Ureter (tissue), 1 donor: ENCODE measurements around the gene SLC22A4. TPM values are rescaled to one million over a fixed set of nuclear protein-coding genes. Genes with fewer than 3 reads are reported as not detected.

Experiments
- DNase-seq: peaks from one replicate; pipeline ENCODE4 v3.0.0-alpha.2; 2020; ENCODE audit warnings: low spot score
- total RNA-seq: library from RNA; stranded (reverse); gene quantifications from one replicate; pipeline ENCODE4 v1.2.4, GENCODE V29; 2023
- donor health status: DM: yes; HTN: yes; CAD: no.

SLC22A4 gene
- total RNA-seq, result 3.1 TPM

DNA sequence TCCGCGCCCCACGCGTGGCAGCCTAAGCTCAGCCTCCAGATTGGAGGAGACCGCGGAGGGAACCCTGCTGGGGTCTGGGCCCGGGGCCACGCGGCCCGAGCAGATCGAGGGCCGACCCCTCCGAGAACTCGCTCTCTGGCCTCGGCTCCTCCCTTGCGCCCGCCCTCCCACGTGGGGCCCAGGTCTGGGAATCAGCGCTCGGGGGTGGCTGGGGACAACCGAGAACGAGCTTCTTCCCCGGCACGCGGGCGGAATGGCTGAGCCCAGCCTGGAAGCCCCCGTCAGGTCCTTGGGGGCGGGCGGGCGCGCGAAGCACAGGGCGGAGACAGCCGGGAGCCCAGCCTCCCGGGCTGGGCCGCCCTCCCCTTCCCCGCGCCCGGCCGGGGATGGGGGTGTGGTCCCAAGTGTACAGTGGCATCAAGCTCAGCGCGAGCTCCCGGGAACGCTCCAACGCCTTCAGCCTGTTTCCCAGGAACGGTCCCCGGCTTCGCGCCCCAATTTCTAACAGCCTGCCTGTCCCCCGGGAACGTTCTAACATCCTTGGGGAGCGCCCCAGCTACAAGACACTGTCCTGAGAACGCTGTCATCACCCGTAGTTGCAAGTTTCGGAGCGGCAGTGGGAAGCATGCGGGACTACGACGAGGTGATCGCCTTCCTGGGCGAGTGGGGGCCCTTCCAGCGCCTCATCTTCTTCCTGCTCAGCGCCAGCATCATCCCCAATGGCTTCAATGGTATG is at the start of gene SLC22A4:
TSS of gene SLC22A4 (plus strand) at position 403 of the 736 bp plus-strand sequence. CDS start at position 626, 223 bp downstream.
- DNase-seq, result peak; percentile 94

DNA sequence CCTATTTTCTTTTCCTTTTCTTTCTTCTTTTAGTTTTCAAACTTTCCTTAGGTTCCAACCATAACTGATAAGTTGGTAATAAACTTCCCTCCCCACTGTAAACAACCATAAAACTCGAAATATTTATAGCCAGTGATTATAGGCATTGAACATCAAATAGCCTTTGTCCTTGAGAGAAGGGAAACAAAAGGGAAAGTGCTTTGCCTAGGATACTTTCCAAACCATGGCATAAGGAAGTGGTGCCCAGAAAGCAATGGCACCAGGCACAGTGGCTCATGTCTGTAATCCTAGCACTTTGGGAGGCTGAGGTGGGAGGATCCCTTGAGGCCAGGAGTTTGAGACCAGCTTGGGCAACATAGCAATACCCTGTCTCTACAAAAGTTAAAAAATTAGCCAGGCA is 48.6 kb upstream of the SLC22A4 start:
- DNase-seq, result no peak

DNA sequence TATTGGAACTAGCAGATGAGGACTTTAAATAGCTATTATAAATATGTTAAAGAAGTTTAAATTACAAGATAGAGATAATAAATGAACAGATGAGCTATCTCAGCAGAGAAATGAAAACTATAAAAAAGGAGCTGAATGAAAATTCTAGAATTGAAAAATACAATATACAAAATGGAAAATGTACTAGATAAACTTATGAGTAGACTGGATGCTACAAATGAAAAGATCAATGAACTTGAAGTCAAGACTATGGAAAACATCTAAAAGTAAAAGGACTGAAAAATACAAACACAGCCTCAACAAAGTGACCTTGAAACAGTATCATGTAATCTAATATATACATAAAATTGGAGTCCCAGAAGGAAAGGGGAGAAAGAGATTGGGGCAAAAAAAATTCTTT is 47.4 kb upstream of the SLC22A4 start:
- DNase-seq, result no peak

DNA sequence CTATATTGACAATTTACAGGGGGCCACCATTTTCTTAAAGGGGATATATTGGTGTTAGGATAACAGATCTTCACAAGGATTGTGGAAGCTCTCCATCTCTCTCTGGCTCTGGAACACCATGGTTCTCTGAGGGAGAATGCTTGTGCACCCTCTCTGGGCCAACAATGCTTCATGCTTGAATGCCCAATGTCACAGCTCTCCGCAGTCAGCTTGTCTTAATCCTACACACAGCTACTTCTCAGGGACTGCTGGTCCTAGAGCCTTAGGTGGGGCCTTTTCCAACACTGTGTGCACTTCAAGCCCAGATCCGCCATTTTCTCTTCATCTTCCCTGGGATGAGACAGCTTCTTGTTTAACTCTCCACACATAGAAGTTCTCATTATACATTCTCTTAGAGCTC is 43.6 kb upstream of the SLC22A4 start:
- DNase-seq, result peak; percentile 8

DNA sequence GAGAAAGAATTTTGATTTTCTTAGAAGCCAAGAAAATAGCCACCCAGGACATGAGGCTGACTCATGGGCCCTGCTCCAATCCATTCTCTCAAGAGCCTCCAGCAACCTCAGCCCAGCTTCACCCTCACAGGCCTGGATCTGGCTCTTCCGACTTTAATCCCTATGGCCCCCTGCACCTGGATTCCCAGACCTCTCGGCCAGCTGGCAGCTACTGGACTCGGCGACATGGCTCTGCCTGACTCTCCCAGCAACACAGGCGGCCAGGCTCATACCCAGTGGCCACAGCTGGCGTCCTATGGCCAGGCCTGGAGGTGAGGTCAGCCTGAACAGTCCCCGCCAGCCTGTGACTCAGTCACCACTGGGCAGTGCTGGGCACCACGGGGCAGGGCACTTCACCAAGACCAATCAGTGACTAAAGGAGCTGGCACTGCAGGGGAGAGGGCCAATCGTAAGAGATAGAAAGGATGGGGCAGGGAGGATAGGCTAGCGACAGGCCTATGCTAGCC is 42.9 kb upstream of the SLC22A4 start:
- peak; percentile 38 for DNase-seq

DNA sequence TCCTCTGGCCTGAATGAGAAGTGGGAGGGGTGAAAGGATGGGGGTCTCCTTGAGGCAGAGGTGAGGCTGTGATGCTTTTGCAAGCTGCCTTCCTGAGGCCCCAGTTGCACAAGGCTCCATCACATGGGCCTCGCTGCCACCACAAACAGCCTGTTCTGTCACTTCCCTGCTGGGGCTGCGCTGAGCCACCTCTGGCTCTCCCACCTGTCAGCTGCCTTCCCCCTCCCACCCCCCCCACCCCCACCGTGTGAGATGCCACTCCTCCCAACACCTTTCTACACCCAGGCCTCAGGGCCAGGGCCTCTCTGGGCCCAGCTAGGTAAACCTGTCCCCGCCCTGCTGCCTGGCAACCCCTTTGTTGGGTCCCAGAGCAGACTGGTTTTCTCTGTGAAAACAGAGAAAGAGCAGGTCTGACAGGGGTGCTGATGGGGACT is 41.2 kb upstream of the SLC22A4 start:
- DNase-seq, result peak; percentile 42

DNA sequence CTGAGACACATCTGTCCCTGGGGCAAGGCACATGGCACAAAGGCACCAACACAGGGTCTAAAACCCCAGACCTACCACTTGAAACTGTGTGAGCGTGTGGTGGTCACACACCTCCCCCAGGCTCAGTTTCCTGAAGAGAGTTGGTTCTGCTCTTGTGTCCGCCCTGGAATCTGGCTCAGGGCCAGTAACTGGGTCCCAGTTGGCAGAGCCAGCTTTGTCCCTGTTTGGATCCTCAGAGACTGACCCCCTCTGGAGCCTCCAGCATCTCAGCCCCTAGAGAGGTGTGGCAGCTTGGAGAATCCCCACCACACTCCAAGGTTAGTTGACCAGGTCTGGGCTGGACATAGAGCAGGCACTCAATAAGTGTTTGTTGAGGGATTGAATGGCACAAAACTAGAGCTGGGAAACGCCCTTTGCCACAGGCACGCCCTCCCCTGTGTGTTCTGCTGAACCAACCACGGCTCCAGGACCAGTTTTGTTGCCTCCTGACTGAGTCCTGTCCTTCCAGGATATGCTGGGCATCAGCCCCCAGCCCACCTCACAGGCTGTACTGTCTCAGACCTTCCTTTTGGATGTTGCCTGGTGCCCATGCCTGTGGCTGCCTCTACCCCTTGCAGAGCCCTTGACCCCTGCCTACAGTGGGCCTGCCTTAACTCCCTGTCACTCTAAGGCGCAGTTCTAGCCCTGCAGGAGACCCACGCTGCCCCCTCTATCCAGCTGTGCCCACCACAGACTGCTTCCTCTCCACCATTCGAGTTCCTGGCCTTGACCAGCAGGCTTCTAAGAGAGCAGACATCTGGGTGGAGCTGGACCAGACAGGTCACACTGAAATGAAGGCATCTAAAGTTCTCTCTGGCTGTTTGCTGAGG is 40.5 kb upstream of the SLC22A4 start:
- DNase-seq, result peak; percentile 38

DNA sequence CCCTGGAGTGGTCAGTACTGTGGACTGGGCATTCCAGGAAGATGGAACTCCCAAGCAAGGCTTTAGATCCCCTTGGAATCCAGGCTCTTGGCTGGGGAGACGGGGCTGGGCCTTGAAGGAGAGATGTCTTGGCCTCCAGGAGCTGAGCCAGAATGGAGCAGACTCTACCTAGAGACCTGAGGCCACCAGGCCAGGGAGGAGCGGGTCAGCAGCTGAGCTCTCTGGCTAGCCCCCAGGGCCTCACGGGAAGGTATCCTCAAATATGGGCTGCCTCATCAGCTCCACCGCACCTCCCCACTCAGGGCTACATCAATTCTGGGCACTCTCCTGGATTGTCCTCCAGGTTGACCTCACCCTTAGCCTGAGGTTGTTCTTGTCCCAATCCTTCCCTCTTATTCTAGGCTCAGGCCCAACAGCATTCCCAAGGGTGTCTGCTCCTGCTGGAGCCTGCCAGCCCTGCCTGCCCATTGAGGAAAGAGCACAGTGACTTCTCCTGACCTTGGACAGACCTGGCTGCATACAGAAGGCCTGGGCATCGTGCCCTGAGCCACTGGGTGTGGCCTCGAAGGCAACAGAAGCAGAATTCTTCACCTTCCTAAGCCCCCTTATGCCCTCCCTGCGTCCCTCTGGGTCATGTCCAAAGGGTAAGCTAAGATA is 39.7 kb upstream of the SLC22A4 start:
- DNase-seq, result peak; percentile 44

DNA sequence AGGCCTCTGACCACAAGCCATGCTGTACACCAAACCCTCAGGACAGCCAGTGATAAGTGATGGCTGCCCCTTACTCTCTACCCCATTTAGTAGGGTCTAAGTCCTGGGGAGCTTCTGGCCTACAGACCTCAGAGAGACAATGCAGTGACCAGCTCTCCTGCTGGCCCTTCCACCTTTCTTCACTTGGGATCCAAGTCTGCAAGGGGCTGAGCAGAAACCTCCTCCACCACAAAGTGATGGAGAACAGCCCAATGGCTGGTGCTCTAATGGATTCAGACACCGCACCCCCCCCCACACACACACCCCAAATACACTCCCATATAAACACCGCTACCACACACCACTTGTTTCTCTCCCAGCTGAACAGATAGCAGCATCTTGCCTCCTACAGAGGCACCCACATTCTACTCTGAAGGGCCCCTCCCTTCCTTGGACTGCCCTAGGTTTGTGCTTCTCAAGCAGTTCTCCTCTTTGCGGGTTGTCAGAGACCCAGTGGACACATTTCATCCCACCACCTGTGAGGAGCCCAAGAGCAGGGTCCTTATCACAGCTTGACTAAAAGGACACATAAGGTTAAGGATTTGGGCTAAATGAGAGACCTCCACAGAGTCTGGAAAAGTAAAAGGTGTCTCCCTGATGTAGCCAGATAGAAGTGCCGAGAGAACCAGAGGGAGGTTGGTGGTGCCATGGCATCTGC is 38.0 kb upstream of the SLC22A4 start:
- DNase-seq, result peak; percentile 20

DNA sequence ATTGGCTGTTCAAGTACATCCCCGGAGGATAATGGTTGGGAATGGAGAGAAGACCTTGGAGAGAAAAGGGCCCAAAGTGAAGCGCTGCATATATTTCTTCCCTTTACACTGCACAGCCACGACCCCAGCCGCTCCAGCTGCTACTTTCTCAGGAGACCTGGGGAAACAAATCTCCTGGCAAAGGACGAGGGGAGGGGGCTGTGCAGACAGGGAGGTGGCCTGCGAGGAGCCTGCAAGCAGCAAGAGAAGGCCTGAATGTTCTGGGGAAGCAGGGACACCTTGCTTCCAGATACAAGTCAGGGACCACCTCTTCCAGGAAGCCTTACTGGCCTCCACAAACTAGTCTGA is 37.4 kb upstream of the SLC22A4 start:
- DNase-seq, result no peak

DNA sequence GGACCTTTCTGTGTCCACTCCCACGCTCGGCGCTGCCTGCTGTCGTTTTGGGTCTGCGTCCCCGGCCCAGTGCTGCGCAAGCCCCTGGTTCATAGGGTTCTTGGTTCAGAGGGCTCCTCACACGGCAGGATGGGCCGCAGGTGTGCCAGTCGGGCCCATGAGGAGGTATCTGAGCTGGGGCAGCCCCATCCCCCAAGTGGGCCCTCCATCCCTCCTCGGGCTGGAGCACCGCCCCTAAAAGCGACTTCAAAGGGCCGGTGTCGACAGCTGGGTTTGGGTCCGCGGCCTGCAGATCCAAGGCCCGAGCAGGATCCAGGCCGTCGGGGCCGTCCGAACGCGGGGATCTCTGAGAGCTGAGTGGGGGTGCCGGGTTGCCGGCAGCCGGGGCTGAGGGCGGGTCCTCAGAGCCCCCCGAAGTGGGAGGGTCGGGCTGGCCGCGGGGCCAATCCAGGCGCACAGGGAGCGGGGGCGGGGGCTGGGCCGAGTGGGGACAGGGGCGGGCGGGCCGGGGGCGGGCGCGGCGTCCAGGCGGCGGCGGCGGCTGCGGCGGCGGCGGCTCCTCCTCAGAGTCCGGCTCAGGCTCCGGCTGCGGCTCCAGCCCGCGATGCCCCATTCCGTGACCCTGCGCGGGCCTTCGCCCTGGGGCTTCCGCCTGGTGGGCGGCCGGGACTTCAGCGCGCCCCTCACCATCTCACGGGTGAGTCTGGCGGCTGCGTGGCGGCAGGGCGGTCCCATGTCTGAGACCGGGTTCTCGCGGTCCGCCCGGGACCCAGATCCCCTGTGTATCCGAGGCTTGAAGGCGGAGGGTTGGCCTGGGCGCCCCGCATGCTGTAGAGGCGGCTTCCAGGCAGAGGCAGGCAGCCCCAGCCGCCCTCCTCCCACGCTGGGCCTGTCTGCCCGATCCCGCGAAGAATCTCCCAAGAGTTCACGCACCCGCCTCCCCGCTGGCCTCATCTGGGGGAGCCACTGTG is 36.8 kb upstream of the SLC22A4 start, which contains the start of gene PDLIM4:
TSS of gene PDLIM4 (plus strand) at position 566 of the 971 bp plus-strand sequence. CDS start at position 605, 39 bp downstream.
- peak; percentile 66 for DNase-seq

DNA sequence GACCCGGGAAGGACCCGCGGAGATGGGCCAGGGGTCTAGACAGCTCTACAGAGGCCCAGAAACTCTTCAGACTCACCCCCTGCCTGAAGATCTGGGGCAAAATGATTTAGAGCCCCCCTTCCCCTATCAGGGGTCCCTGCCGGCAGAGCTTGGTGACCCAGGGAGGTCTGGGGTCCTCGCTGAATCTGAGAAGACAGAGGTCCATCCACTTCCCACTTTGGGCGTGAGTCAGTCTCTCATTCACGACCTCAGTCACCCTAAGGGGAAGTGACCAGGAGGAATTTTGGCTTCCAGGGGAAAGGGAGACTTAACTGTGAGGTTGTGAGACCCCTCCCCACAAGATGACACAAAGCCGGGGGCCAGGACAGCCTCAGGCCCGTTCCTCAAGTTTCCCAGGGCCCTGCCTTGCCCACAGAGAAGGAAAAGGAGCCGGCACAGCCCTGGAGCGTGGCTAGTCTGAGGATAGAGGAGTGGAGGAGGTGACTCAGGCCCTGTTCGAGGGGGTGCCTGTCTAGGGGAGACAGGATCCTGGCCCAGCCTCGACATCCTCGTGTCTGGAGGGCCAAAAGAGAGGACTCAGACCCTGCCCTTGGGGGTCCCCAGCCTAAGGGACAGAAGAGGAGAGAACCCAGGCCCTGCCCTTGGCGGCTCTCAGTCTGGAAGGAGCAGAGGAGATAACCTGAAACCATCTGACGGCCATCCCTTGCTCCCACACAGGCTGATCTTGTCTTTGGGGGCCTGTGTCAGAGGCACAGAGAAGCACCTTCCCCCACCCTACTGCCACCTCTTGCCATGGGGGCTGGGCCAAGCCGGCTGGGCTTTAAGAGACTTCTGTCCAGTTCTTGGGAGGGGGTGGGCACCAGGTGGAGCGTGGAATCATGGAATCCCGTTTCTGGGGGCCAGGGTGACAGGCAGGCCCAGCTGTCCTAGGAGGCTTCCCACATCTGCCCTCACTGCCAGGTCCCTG is 35.8 kb upstream of the SLC22A4 start:
- peak; percentile 60 for DNase-seq

DNA sequence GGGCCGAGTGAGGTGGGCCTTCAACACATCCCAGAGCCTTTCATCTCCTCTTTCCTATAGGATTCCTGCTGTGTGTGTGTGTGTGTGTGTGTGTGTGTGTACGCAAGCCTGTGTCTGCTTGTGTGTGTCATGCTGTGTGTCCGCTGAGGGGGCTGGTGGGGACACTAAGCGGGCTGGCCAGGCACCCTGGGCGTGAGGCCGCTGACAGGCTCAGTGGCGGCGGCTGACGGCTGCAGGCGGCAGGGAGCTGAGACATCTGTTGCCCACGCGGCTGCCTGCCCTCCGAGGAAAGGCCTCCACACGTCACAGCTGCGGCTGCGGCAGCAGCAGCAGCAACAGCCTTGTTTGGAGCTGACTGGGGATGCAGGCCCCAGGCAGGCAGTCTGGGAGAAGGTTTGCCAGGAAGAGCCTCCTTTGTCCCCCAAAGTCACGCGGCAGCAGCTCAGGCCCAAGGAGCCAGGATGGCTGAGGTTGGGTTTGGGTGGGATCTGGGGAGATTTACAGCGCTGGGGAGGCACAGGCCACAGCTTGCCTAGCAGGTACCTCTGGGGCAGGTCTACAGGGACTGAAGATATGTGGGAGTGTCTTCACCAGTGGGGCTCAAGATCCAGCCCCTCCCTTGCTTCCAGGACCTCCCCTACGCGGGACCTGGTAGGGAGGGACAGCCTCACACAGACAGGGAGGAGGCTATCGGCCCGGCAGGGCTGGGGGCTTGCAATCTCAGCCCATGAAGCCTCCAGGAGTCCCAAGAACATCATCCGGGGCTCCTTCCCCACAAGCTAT is 34.9 kb upstream of the SLC22A4 start:
- peak; percentile 75 for DNase-seq

DNA sequence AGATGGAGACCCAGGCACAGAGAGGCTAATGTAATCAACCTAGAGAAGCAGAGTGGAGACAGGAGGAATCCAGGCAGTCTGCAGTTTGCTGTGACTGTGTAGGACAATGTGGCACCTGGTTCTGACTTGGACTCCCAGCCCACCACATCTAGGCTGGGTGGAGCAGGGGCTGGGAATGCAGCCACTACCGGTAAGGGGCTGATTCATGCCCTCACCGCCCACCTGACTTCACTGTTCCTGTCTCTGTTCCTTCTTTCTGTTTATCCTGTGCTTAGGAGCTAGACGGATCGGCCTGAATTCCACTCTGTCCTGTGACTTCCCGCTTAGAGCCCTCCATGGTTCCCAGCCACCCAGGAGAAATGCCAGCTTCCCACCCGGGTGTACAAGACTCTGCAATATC is 34.1 kb upstream of the SLC22A4 start:
- DNase-seq, result peak; percentile 43

DNA sequence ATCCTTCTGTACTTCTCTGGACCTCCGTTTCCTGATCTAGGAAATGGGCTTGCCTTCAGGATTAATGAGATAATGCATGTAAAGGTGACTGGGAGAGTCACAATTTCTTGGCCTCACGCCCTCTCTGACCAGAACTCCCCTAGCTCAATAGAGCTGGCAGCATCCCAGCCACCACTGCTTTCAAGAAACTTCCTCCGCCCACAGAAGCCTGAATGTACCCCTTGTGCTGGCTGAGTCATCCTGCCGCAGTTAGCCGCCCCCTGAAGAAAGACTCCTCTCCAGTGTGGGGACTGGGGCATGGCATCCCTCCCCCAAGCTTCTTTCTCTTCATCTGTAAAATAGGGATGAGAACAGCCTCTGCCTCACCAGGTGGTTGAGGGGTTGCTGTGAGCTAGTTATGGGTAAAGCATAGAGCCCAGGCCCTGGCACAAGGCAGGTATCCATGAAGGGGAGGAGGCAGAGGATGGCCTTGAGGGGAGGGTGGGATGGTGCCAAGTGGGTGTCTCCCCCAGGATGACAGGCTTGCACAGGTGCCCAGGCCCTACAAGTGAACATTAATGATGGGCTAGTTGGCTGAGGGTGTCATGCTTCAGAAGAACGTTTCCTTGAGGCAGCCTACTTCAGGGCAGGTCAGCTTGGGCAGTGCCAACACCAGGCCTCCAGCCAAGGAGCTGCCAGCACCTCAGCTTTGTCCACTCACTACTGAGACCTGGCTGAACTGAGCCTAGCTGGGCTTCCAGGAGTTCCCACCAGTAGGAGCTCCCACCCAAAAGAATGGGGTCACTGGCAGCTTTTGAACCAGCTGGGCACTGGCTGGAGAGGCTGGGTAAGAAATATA is 33.3 kb upstream of the SLC22A4 start:
- DNase-seq, result peak; percentile 59

DNA sequence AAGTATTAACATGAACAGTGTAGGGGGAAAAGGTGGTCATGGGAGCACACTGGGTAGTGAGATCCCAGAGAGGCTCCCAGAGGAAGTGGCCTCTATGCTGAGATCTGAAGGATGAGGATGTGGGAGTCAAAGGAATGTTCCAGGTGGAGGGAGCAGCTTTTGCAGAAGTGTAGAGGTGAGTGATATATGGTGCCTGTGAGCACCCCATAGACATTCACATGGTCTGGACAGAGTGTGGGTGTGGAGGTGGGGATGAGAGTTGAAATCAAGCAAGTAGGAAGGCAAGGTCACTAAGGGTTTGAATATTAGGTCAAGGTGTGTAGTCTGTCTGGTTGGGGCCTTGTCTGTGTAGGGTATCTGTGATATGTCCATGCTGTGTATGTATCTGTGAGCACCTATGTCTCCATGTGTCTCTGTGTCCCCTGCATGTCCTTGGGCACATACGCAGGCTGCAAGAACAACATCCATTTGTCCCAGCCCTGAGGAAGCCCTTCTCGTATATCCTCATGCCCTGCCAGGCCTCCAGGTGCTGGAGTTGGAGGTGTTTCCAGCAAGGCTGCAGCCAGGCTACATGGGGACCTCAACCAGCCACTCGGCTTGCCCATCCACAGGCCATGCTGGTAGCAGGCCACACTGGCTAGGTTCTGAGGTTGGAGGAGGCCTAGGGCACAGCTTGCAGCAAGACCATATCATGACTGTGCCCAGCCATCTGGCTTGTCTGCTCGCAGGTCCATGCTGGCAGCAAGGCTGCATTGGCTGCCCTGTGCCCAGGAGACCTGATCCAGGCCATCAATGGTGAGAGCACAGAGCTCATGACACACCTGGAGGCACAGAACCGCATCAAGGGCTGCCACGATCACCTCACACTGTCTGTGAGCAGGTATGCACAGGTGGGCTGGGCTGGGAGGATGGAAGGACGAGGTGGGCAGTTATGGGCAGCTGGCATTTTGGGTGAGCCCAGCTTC is 32.0 kb upstream of the SLC22A4 start:
- peak; percentile 42 for DNase-seq
